Ramos (cell line): Measurements from ENCODE around the gene STMND1.
"Not testable (repeated sequence)": the region's sequence is repeated elsewhere in the genome, so short reads cannot be mapped to it uniquely, and the experiment has no call there.

ENCODE experiments used
- in situ Hi-C: fragments of 300-500 bp; cut with MboI; formaldehyde crosslinking; loops from one replicate; pipeline ENCODE4 v1.14.3; 2022; ENCODE audit warnings: low sequenced_read_pairs; ENCODE audit not compliant: unreplicated experiment

STMND1 gene

DNA sequence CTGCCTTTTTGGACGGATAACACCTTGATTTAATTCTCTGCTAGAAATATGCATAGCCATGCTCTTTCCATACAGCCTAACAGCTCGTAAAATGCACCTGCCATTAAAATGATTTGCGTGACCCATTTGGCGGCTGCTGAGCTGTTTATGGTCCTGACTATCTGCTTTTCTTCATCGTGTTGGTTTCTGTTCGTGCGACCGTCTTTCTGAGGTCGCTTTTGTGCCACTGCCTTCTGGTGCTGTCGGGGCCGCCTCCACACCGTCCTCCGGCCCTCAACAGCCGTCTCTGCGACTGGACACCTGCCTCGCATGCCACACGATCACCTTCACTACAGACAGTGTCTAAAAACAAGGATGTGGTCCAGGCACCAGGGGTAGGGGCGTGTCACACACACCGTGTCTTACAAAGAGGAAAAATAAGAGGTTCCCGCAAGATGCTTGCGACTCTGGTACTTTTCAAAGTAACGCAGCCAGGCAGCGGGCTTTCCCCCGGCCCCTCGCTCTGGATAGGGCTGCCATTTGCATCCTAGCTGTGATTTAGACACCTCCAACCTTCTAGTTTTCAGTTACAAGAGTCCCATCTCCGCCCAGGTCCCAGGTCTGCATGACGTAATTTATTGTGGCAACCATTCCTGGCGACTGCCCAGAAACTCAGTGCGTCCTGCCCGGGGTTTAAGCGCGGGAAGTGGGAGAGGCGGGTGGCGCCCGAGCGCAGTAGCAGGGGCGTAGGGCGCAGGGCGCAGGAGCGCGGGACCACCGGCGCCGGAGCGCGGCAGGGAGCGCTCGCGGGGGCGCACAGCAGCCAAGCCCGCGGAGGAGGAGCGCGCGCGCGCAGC is at the start of gene STMND1:
STMND1 (plus strand) TSS at position 629 of the 836 bp plus-strand sequence. CDS start 208 bp downstream, outside the sequence.
- in situ Hi-C loops, result no loop called here

GRCh38 chr6:17054647-17055046 is 47.2 kb upstream of the STMND1 start:
- in situ Hi-C loops, result no loop called here

- in situ Hi-C loops, result no loop called here
Measured at GRCh38 chr6:17057322-17057721, 44.5 kb upstream of the STMND1 start.

DNA sequence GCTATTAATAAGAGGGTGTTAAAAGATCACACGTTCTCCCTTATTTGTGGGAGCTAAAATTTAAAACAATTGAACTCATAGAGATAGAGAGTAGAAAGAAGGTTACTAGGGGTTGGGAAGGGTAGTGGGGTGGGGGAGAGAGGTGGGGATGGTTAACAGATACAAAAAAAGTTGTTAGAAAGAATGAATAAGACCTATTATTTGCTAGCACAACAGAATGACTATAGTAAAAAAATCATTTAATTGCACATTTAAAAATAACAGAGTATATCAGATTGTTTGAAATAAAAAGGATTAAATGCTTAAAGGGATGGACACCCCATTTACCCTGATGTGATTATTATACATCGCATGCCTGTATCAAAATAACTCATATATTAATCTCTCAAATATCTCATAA is 43.3 kb upstream of the STMND1 start:
- in situ Hi-C loops, result no loop called here

DNA sequence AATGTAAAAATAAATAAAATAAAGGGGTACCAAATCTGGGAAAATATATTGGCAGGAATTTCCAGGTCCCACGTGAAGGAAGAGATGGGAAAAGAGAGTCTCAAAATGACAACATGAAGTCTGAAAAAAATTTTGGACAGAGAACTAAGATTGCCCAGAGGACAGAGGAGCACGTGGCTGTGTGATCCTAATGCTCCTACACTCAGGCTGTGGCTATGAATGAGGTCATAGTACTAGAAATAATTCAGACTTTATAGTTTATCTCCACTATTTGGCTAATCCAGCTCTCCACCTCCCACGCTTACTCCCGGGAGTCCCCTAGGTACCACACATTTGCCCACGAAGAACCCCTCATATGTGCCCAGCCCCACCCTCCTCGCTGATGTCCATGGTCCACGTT is 42.8 kb upstream of the STMND1 start:
- in situ Hi-C loops, result no loop called here

DNA sequence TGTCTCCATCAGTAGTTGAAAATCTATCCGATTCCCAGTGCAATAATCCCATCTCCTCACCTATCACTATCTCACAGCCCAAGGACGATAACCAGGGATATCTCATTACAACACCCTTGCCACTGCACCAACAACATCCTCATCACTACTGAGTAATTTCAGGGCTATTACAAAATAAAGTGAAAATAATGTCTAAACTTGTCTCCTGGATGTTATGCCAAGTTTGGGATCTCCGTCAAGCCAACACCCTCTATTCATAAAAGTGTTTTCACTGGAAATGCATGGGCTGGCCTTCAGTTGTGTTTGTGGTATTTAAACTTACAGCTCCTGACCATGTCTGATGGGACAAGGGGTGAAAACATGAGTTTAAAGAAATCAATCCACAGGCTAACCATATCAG is 42.0 kb upstream of the STMND1 start:
- in situ Hi-C loops, result no loop called here

DNA sequence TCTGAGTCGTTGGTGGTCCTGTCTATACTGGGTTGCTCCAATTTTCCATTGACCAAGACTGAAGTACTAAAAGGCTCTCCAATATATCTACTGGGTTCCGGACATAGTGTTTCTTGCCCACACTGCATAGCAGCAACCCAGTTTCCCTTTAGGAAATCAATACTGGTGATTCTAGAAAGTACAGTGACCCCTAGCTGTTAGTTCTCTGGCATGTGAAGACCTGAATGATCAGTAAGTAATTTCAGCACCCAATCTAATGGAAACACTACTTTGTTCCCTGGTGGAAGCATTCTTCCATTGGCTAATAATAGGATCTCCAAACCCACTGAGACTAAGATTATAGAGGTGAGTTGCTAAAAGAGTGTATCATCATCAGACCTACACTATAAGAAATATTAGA is 40.8 kb upstream of the STMND1 start:
- in situ Hi-C loops, result no loop called here

DNA sequence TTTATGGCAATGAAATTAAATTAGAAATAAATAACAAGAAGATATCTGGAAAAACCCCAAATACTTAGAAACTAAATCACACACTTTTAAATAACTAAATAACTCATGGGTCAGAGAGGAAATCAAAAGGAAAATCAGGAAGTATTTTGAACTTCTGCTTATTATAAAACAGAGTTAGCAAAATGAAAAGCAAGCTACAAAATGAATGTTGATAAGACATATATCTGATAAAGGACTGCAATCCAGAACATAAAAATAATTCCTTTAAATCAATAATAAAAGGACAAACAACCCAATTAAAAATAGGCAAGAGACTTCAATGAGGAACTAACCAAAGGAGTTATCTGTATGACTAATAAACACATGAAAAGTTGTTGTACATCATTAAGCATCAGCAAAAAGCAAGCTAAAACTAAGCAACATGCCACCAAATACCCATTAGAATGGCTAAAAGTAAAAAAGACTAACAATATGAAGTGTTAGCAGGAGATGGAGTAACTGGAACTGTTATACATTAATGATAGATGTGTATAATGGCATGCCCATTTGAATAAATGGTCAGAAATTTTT is 38.9 kb upstream of the STMND1 start:
- in situ Hi-C loops, result no loop called here

GRCh38 chr6:17064975-17065374 is 36.9 kb upstream of the STMND1 start:
- in situ Hi-C loops, result no loop called here

- in situ Hi-C loops, result no loop called here
Measured at GRCh38 chr6:17066610-17067009, 35.2 kb upstream of the STMND1 start.

DNA sequence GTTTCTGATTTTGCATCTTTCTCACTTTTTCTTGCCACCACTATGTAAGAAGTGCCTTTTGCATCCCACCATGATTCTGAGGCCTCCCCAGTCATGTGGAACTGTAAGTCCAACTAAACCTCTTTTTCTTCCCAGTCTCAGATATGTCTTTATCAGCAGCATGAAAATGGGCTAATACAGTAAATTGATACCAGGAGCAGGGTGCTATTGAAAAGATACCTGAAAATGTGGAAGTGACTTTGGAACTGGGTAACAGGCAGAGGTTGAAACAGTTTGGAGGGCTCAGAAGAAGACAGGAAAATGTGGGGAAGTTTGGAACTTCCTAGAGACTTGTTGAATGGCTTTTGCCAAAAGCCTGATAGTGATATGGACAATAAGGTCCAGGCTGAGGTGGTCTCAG is 32.9 kb upstream of the STMND1 start:
- in situ Hi-C loops, result not testable (repeated sequence)

GRCh38 chr6:17070400-17070799 is 31.4 kb upstream of the STMND1 start:
- in situ Hi-C loops, result not testable (repeated sequence)

- in situ Hi-C loops, result not testable (repeated sequence)
Measured at GRCh38 chr6:17073596-17073995, 28.3 kb upstream of the STMND1 start.

DNA sequence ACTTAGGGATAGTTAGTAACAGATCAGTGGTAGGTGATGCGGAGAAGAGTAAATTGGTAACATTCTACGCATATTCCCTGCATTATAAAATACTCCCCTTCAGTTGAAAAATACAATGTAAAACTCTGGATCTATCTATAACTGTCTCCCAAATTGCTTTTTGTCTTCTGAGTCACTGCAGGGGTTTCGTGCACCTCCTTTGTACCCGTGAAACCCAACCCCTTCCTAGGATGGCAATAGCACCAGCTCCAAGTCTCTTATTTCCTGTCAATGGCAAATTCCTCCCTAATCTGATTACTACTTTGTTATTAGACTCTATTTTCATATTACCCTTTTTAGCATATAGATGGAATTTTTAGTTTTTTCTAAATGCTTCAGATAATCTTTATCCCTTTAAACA is 20.6 kb upstream of the STMND1 start:
- in situ Hi-C loops, result no loop called here

- in situ Hi-C loops, result no loop called here
Measured at GRCh38 chr6:17081860-17082508, 19.9 kb upstream of the STMND1 start.

GRCh38 chr6:17083397-17083796 is 18.5 kb upstream of the STMND1 start:
- in situ Hi-C loops, result no loop called here

DNA sequence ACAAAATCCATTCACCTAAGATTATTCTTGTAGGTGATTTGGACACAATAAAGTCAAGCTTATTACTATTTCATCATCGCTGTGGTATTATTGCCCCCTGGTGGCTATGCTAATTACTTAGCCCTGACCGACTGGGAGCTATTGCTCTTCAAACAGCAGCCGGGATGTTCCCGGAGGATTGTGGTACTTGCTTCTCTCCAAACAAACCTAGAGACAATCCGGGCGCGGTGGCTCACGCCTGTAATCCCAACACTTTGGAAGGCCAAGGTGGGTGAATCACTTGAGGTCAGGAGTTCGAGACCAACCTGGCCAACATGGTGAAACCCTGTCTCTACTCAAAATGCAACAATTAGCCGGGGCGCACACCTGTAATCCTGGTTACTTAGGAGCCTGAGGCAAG is 15.4 kb upstream of the STMND1 start:
- in situ Hi-C loops, result no loop called here

DNA sequence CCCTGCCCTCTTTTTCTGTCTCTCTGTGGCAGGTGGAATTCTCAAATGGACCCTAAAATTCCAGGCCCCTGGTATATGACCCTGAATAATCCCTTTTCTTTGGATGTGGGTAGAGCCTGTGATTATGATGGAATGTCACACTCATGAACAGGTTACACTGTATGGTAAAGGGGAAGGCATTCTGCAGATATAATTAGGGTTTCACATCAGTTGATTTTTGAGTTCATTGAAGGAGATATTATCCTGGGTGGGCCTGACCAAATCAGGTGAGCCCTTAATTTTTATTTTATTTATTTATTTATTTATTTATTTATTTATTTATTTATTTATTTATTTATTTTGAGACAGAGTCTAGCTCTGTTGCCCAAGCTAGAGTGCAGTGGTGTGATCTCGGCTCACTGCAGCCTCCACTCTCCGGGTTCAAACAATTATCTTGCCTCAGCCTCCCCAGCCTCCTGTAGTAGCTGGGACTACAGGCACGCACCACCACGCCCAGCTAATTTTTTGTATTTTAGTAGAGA is 13.7 kb upstream of the STMND1 start:
- in situ Hi-C loops, result no loop called here

DNA sequence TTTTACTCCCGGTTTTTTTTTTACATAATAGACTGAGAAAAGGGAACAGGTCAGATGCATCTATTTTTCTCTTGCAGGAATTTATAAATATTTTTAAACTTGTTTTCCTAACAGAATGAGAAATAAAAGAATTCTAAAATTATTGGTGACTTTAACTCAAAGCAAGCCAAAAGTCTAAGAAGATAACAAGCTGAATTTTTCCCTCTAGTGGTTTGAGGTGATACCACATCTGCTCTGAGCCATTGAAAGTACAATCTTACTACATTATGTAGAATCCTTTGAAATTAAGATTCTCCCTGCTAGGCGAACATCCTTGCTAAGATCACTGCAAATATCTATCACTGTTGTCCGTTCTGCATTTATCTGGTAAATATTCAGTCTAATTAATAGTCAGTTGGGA is 10.7 kb upstream of the STMND1 start:
- in situ Hi-C loops, result no loop called here

GRCh38 chr6:17093686-17094085 is 8.2 kb upstream of the STMND1 start:
- in situ Hi-C loops, result no loop called here

- in situ Hi-C loops, result no loop called here
Measured at GRCh38 chr6:17096096-17096495, 5.8 kb upstream of the STMND1 start.
